ENCODE data around the gene FBXW4. TPM values are rescaled to one million over a fixed set of nuclear protein-coding genes. Genes with fewer than 3 reads are reported as not detected.

Gene FBXW4
- total RNA-seq, 1 donor from 2014 or later = 34.4 TPM

GRCh38 chr10:101623528-101623927, 71.4 kb downstream of the FBXW4 start:
- Mint-ChIP-seq H3K4me1 (ENCODE audit: low read depth) (no peaks in the 10 kb centered on the region), H3K4me3 (ENCODE audit: unreplicated experiment) (no peak overlapping the region), H3K27ac (ENCODE audit: unreplicated experiment) (no peak overlapping the region), H3K36me3 (ENCODE audit: low read depth) (peaks cover 21% of the 10 kb centered on the region), H3K9me3 (ENCODE audit: low read depth) (no peaks in the 10 kb centered on the region), H3K27me3 (ENCODE audit: low read depth) (no peaks in the 10 kb centered on the region)
- TF ChIP-seq CTCF (IDR thresholded peaks at IDR 0.05) = no peak
- DNase-seq (ENCODE audit: low spot score) = no peak

- Mint-ChIP-seq H3K9me3 (ENCODE audit: low read depth) (no peaks in the 10 kb centered on the region), H3K4me3 (ENCODE audit: unreplicated experiment) (no peak overlapping the region), H3K4me1 (ENCODE audit: low read depth) (no peaks in the 10 kb centered on the region), H3K27me3 (ENCODE audit: low read depth) (no peaks in the 10 kb centered on the region), H3K27ac (ENCODE audit: unreplicated experiment) (no peak overlapping the region), H3K36me3 (ENCODE audit: low read depth) (peaks cover 27% of the 10 kb centered on the region)
- no peak for TF ChIP-seq CTCF (IDR thresholded peaks at IDR 0.05)
- DNase-seq (ENCODE audit: low spot score) = no peak
Measured at GRCh38 chr10:101619983-101620382, 75.0 kb downstream of the FBXW4 start.

- no peaks in the 10 kb centered on the region for H3K27me3 Mint-ChIP-seq (ENCODE audit: low read depth)
- no peaks in the 10 kb centered on the region for H3K9me3 Mint-ChIP-seq (ENCODE audit: low read depth)
- H3K4me3 Mint-ChIP-seq (ENCODE audit: unreplicated experiment) = no peak overlapping the region
- peaks cover 25% of the 10 kb centered on the region for H3K36me3 Mint-ChIP-seq (ENCODE audit: low read depth)
- no peak overlapping the region for H3K27ac Mint-ChIP-seq (ENCODE audit: unreplicated experiment)
- no peak for TF ChIP-seq CTCF (IDR thresholded peaks at IDR 0.05)
- no peak for DNase-seq (ENCODE audit: low spot score)
- H3K4me1 Mint-ChIP-seq (ENCODE audit: low read depth) = no peaks in the 10 kb centered on the region
Measured at GRCh38 chr10:101618871-101619270, 76.1 kb downstream of the FBXW4 start.

GRCh38 chr10:101617824-101618568, 77.0 kb downstream of the FBXW4 start:
- no peak for DNase-seq (ENCODE audit: low spot score)
- Mint-ChIP-seq H3K4me1 (ENCODE audit: low read depth) (no peaks in the 10 kb centered on the region), H3K36me3 (ENCODE audit: low read depth) (peaks cover 19% of the 10 kb centered on the region), H3K27ac (ENCODE audit: unreplicated experiment) (peak overlapping the region; percentile 49), H3K4me3 (ENCODE audit: unreplicated experiment) (no peak overlapping the region), H3K9me3 (ENCODE audit: low read depth) (no peaks in the 10 kb centered on the region), H3K27me3 (ENCODE audit: low read depth) (no peaks in the 10 kb centered on the region)
- TF ChIP-seq CTCF (IDR thresholded peaks at IDR 0.05) = no peak

- Mint-ChIP-seq H3K27me3 (ENCODE audit: low read depth) (no peaks in the 10 kb centered on the region), H3K9me3 (ENCODE audit: low read depth) (no peaks in the 10 kb centered on the region), H3K4me1 (ENCODE audit: low read depth) (no peaks in the 10 kb centered on the region), H3K36me3 (ENCODE audit: low read depth) (peaks cover 16% of the 10 kb centered on the region), H3K4me3 (ENCODE audit: unreplicated experiment) (no peak overlapping the region), H3K27ac (ENCODE audit: unreplicated experiment) (no peak overlapping the region)
- no peak for DNase-seq (ENCODE audit: low spot score)
- TF ChIP-seq CTCF (IDR thresholded peaks at IDR 0.05) = peak; percentile 14
Measured at GRCh38 chr10:101617102-101617823, 77.7 kb downstream of the FBXW4 start.
